Fibroblast of pulmonary artery (primary cell): ENCODE results near the gene BCL3.

Experiments
- DNase-seq: peaks from one replicate; pipeline ENCODE4 v3.0.0-alpha.2; 2010; ENCODE audit warnings: low read depth
- H3K4me3 ChIP-seq: replicated peaks from 2 replicates; pipeline ENCODE4 v1.5.1; 2011; ENCODE audit warnings: low read depth, mild to moderate bottlenecking, control low read depth, low read length, moderate library complexity
- TF ChIP-seq, protein P1 (sequence below): IDR thresholded peaks from 2 replicates; pipeline ENCODE4 v1.5.1; 2011; ENCODE audit warnings: mild to moderate bottlenecking, control low read depth, low read length, inconsistent platforms; ENCODE audit errors: missing control alignments

Gene BCL3

DNA sequence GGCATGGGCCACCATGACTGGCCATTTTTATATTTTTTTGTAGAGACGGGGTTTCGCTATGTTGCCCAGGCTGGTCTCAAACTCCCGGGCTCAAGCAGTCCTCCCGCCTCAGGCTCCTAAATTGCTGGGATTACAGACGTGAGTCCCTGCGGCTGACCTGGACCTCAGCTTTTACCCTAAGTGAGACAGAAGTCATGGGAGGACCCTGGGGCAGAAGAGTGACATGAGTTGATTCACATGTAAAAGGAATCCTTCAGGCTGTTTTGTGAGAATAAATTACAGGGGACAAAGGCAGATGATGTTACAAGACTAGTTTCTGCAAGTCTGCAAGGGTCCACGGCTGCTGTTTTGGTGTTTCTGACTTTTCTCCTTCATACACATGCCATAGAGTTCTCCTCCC lies 57.8 kb downstream of the BCL3 start:
- TF ChIP-seq, protein P1, sequence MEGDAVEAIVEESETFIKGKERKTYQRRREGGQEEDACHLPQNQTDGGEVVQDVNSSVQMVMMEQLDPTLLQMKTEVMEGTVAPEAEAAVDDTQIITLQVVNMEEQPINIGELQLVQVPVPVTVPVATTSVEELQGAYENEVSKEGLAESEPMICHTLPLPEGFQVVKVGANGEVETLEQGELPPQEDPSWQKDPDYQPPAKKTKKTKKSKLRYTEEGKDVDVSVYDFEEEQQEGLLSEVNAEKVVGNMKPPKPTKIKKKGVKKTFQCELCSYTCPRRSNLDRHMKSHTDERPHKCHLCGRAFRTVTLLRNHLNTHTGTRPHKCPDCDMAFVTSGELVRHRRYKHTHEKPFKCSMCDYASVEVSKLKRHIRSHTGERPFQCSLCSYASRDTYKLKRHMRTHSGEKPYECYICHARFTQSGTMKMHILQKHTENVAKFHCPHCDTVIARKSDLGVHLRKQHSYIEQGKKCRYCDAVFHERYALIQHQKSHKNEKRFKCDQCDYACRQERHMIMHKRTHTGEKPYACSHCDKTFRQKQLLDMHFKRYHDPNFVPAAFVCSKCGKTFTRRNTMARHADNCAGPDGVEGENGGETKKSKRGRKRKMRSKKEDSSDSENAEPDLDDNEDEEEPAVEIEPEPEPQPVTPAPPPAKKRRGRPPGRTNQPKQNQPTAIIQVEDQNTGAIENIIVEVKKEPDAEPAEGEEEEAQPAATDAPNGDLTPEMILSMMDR = no peak
- no peak for DNase-seq
- no peak overlapping the region for H3K4me3 ChIP-seq

DNA sequence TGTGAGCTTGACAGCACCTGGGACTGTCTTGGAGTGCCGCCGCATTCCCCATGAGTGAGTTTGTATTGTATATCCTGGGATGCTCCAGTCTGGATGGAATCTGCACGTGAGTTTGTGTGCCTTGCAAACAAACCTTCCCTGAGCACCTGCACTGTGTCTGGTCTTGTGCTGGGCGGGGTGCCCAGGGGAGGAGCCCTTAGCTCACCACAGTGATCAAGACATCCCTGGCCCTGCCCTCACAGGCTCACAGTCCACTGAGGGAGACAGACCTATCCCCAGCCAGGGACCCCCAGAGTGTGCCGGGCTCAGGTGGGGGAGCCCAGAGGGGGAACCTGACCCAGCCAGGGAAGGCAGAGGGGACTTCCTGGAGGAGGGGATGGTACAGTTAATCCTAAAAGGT lies 58.7 kb downstream of the BCL3 start:
- DNase-seq = no peak
- TF ChIP-seq, protein P1 = no peak
- no peak overlapping the region for H3K4me3 ChIP-seq

DNA sequence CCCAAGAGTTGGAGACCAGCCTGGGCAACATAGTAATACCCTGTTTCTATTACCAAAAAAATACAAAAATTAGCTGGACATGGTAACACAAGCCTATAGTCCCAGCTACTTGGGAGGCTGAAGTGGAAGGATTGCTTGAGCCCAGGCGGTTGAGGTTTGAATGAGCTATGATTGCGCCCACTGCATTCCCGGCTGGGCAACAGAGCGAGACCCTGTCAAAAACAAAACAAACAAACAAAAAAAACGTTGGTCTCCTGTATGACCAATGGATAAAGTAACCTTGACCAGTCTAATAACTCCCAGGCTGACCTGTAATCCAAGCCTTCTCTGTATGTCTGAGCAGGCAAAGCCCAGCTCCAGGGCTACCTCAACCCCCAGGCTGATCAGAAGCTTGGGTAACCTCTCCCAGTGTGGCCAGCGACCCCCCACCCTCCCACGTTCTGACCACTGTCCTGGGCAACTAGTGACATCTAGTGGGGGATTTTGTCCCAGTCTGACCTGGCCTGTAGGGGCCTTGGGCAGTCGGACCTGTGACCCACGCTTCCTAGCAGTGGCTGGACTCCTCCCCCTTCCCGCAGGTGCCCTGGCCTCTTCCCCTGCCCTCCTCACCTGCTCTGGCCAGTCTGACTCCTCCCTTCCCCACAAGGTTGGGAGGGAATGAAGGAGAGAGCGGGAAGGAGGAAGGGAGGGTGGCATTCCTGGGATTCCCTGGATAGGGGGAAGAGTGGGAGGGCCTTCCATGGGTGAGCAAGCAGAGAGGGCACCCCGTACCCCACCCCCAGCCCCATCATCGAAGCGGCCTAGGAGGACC lies 59.3 kb downstream of the BCL3 start:
- H3K4me3 ChIP-seq = no peak overlapping the region
- TF ChIP-seq, protein P1 = peak; percentile 52
- peak; percentile 34 for DNase-seq

DNA sequence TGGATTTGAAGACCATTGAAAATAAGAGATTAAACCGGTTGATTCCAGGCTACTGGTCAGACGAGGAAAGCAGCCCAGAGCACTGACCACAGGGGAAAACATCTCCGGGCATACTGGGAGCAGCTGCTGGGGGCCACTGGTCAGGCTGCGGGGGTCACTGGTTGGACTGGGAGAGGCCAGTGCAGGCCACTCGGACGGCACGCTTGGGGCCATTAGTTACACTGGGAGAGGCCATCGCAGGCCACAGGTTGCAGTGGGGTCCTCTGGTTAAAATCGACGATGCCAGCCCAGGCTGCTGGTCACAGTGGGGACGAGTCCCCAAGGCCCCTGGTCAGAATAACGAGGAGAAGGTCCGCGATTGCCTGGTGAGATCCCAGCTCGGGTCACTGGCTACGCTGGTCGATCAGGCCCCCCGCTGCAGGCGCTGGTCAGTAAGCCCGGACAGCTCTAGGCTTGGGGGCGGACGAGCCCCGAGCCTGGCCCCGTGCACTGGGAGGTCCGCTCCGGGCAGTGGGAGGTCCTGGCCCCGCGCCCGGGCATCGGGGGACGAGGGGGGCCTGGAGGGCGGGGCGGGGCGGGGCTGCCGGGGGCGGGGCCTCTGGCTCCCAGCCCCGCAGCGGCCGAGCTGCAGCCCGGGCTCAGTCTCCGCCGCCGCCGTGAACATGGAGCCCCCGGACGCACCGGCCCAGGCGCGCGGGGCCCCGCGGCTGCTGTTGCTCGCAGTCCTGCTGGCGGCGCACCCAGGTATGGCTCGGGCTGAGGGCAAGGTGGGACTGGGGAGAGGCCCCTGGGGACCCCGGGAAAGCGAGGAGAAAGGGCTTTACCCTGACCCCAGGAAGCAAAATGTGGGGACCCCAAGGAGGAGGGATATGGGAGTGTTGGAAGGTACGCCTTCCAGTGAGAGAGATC lies 60.2 kb downstream of the BCL3 start, which contains the start of gene BCAM:
Gene BCAM, plus strand, starts transcription at position 641 of the 909 bp plus-strand sequence. Its CDS starts 22 bp downstream, at position 663.
- peak; percentile 67 for DNase-seq
- peak within 1 kb of the TSS; percentile 61 for H3K4me3 ChIP-seq
- TF ChIP-seq, protein P1 = no peak
